Activated CD4-positive, CD25-positive, alpha-beta regulatory T cell (primary cell): ENCODE data around the gene RNGTT.
"Not testable (repeated sequence)": the region's sequence is repeated elsewhere in the genome, so short reads cannot be mapped to it uniquely, and the experiment has no call there.

Source experiments
- DNase-seq, 4 experiments: peaks; one replicate each; lab custom pipeline; 2025; lab: John Stamatoyannopoulos, UW

The RNGTT gene

GRCh38 chr6:88910922-88911778 is 52.3 kb downstream of the RNGTT start:
- DNase-seq, result no peak

GRCh38 chr6:88908598-88909548 is 54.5 kb downstream of the RNGTT start:
- no peak for DNase-seq

- DNase-seq, result not testable (repeated sequence)
Observed at GRCh38 chr6:88907148-88907547, 56.3 kb downstream of the RNGTT start.

GRCh38 chr6:88899569-88900316 is 63.7 kb downstream of the RNGTT start:
- DNase-seq, result no peak

GRCh38 chr6:88895911-88896310 is 67.5 kb downstream of the RNGTT start:
- no peak for DNase-seq

- no peak for DNase-seq
Observed at GRCh38 chr6:88890860-88891845, 72.3 kb downstream of the RNGTT start.

GRCh38 chr6:88890394-88890793 is 73.0 kb downstream of the RNGTT start:
- no peak for DNase-seq

GRCh38 chr6:88884361-88884760 is 79.1 kb downstream of the RNGTT start:
- no peak for DNase-seq

GRCh38 chr6:88882536-88882935 is 80.9 kb downstream of the RNGTT start:
- DNase-seq, result no peak

GRCh38 chr6:88881451-88881850 is 82.0 kb downstream of the RNGTT start:
- DNase-seq, result no peak

GRCh38 chr6:88880021-88880420 is 83.4 kb downstream of the RNGTT start:
- DNase-seq, result no peak

GRCh38 chr6:88877893-88878292 is 85.5 kb downstream of the RNGTT start:
- DNase-seq, result no peak

GRCh38 chr6:88872962-88873361 is 90.5 kb downstream of the RNGTT start:
- no peak for DNase-seq

GRCh38 chr6:88871498-88871897 is 91.9 kb downstream of the RNGTT start:
- no peak for DNase-seq

- DNase-seq, result peak in 2 of 4 experiments; percentile 1 to 7
Observed at GRCh38 chr6:88870717-88871330, 92.6 kb downstream of the RNGTT start.

GRCh38 chr6:88869263-88870020 is 94.0 kb downstream of the RNGTT start:
- DNase-seq, result no peak

- no peak for DNase-seq
Observed at GRCh38 chr6:88867841-88868731, 95.3 kb downstream of the RNGTT start.

GRCh38 chr6:88866856-88867255 is 96.6 kb downstream of the RNGTT start:
- no peak for DNase-seq

- DNase-seq, result no peak
Observed at GRCh38 chr6:88865275-88865674, 98.1 kb downstream of the RNGTT start.
